Measurements from ENCODE around the gene PCDHGA12.
A peak's percentile ranks its signal among the peaks of the same experiment; 100 is the strongest.

PCDHGA12 gene

DNA sequence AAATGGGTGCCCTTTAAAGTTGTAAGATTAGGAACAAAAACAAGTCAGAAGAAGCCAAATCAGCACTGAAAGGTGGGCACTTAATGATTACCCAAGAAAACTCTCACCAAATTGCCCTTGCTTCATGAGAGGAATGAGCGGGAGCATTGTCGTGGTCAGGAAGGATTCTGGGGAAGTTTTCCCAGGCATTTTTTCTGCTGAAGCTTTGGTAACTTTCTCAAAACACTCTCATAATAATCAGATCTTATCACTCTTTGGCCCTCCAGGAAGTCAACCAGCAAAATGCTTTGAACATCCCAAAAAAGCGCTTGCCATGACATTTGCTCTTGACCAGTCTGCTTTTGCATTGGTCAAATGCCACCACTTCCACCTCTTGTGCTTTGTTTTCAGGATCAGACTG lies 35.0 kb downstream of the PCDHGA12 start:
- H3K4me1 ChIP-seq (ENCODE audit: insufficient read depth, low read length) = no peaks in the 10 kb centered on the region
- H3K9ac ChIP-seq (ENCODE audit: low read depth, low read length) = no peak overlapping the region
- no peaks in the 10 kb centered on the region for H3K36me3 ChIP-seq (ENCODE audit: insufficient read depth, low read length)
- no peaks in the 10 kb centered on the region for H3K9me3 ChIP-seq (ENCODE audit: control insufficient read depth, insufficient read depth, low read length)

DNA sequence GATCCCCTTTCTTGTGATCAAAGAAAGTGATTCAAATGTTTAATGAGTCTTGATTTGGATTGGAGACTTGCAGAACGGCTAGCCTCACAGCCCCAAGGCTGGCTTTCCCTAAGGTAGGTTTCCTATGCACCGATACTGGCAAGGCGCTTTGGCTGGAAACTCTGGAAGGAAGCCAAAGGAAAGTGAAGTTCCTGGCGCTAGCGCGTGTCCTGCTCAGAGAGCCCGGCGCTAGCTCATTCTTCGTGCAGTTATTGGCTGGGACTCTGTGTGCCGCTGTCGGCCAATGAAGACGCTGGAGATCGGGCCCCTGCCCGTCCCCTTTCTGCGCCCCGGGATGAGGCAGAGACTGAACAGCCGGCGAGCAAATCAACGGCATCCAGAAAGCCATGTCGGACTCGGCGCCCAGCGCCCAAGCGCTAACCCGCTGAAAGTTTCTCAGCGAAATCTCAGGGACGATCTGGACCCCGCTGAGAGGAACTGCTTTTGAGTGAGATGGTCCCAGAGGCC lies 45.4 kb downstream of the PCDHGA12 start, which contains the start of gene PCDHGC3:
Gene PCDHGC3, plus strand, starts transcription at position 342 of the 507 bp plus-strand sequence. Its CDS starts 151 bp downstream, at position 493.
- peak within 1 kb of the TSS; percentile 66 for H3K9ac ChIP-seq (ENCODE audit: low read depth, low read length)
- H3K36me3 ChIP-seq (ENCODE audit: insufficient read depth, low read length) = no peaks in the 10 kb centered on the region
- H3K4me1 ChIP-seq (ENCODE audit: insufficient read depth, low read length) = no peaks in the 10 kb centered on the region
- H3K9me3 ChIP-seq (ENCODE audit: control insufficient read depth, insufficient read depth, low read length) = no peaks in the 10 kb centered on the region

DNA sequence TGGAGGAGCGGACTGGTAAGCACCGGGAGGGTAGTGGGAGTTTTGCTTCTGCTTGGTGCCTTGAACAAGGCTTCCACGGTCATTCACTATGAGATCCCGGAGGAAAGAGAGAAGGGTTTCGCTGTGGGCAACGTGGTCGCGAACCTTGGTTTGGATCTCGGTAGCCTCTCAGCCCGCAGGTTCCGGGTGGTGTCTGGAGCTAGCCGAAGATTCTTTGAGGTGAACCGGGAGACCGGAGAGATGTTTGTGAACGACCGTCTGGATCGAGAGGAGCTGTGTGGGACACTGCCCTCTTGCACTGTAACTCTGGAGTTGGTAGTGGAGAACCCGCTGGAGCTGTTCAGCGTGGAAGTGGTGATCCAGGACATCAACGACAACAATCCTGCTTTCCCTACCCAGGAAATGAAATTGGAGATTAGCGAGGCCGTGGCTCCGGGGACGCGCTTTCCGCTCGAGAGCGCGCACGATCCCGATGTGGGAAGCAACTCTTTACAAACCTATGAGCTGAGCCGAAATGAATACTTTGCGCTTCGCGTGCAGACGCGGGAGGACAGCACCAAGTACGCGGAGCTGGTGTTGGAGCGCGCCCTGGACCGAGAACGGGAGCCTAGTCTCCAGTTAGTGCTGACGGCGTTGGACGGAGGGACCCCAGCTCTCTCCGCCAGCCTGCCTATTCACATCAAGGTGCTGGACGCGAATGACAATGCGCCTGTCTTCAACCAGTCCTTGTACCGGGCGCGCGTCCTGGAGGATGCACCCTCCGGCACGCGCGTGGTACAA lies 46.0 kb downstream of the PCDHGA12 start:
- no peaks in the 10 kb centered on the region for H3K36me3 ChIP-seq (ENCODE audit: insufficient read depth, low read length)
- peak overlapping the region; percentile 66; the same call in 1 of the 2 replicates for H3K9ac ChIP-seq (ENCODE audit: low read depth, low read length)
- no peaks in the 10 kb centered on the region for H3K4me1 ChIP-seq (ENCODE audit: insufficient read depth, low read length)
- no peaks in the 10 kb centered on the region for H3K9me3 ChIP-seq (ENCODE audit: control insufficient read depth, insufficient read depth, low read length)

DNA sequence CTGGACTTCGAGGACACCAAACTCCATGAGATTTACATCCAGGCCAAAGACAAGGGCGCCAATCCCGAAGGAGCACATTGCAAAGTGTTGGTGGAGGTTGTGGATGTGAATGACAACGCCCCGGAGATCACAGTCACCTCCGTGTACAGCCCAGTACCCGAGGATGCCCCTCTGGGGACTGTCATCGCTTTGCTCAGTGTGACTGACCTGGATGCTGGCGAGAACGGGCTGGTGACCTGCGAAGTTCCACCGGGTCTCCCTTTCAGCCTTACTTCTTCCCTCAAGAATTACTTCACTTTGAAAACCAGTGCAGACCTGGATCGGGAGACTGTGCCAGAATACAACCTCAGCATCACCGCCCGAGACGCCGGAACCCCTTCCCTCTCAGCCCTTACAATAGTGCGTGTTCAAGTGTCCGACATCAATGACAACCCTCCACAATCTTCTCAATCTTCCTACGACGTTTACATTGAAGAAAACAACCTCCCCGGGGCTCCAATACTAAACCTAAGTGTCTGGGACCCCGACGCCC lies 46.8 kb downstream of the PCDHGA12 start:
- no peaks in the 10 kb centered on the region for H3K36me3 ChIP-seq (ENCODE audit: insufficient read depth, low read length)
- H3K9me3 ChIP-seq (ENCODE audit: control insufficient read depth, insufficient read depth, low read length) = no peaks in the 10 kb centered on the region
- no peaks in the 10 kb centered on the region for H3K4me1 ChIP-seq (ENCODE audit: insufficient read depth, low read length)
- peak overlapping the region; percentile 66; the same call in 1 of the 2 replicates for H3K9ac ChIP-seq (ENCODE audit: low read depth, low read length)

DNA sequence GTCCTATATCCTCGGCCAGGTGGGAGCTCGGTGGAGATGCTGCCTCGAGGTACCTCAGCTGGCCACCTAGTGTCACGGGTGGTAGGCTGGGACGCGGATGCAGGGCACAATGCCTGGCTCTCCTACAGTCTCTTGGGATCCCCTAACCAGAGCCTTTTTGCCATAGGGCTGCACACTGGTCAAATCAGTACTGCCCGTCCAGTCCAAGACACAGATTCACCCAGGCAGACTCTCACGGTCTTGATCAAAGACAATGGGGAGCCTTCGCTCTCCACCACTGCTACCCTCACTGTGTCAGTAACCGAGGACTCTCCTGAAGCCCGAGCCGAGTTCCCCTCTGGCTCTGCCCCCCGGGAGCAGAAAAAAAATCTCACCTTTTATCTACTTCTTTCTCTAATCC lies 47.5 kb downstream of the PCDHGA12 start:
- no peaks in the 10 kb centered on the region for H3K4me1 ChIP-seq (ENCODE audit: insufficient read depth, low read length)
- no peak overlapping the region for H3K9ac ChIP-seq (ENCODE audit: low read depth, low read length)
- no peaks in the 10 kb centered on the region for H3K9me3 ChIP-seq (ENCODE audit: control insufficient read depth, insufficient read depth, low read length)
- H3K36me3 ChIP-seq (ENCODE audit: insufficient read depth, low read length) = no peaks in the 10 kb centered on the region

DNA sequence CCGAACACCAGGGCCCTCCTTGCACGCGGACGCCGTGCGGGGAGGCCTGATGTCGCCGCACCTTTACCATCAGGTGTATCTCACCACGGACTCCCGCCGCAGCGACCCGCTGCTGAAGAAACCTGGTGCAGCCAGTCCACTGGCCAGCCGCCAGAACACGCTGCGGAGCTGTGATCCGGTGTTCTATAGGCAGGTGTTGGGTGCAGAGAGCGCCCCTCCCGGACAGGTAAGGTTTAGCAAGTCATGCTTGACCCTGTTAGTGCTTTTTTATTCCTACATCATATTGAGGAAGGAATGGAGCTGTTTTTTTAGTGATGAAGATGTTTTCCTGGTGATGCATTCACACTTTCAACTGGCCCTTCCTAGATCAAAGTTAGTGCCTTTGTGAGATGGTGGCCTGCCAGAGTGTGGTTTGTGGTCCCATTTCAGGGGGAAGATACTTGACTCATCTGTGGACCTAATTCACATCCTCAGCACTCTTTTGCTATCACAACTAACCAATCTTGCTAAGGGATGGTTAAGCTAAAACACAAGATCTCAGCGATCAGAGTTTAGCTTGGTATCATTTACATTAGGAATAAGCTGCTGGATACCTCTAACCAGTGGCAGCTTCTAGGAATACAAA lies 48.1 kb downstream of the PCDHGA12 start:
- Histone ChIP-seq H3K4me1 (ENCODE audit: insufficient read depth, low read length) (peaks cover 2% of the 10 kb centered on the region; the same call in 1 of the 2 replicates), H3K9me3 (ENCODE audit: control insufficient read depth, insufficient read depth, low read length) (no peaks in the 10 kb centered on the region), H3K36me3 (ENCODE audit: insufficient read depth, low read length) (no peaks in the 10 kb centered on the region), H3K9ac (ENCODE audit: low read depth, low read length) (no peak overlapping the region)

DNA sequence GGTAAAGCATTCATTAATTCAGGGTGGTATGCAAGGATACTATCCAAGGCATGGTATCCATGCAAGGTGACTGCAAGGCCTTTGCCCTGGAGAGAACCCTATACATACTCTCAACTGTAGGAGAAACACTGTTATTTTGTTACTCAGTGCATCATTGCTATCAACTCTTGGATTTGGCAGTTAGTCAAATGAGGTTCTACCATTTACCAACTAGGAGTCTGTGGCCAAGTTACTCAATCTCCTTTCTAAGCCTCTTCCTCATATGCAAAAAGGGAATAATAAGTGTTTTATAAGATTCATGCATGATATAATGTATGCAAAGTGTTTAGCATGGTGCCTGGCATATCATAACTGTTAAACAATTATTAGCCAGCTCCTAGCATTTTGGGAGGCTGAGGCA lies 49.5 kb downstream of the PCDHGA12 start:
- no peak overlapping the region for H3K9ac ChIP-seq (ENCODE audit: low read depth, low read length)
- H3K9me3 ChIP-seq (ENCODE audit: control insufficient read depth, insufficient read depth, low read length) = no peaks in the 10 kb centered on the region
- H3K4me1 ChIP-seq (ENCODE audit: insufficient read depth, low read length) = peaks cover 12% of the 10 kb centered on the region; the same call in 1 of the 2 replicates
- no peaks in the 10 kb centered on the region for H3K36me3 ChIP-seq (ENCODE audit: insufficient read depth, low read length)

All from ES-I3 (cell line).